GM13977 (cell line): ENCODE data around the gene PARD3B.

Experiments
- DNase-seq: peaks from one replicate; pipeline ENCODE4 v3.0.0; 2012; ENCODE audit warnings: low spot score
- CTCF ChIP-seq: IDR thresholded peaks from 2 replicates; pipeline ENCODE4 v1.5.1; 2012; ENCODE audit warnings: mild to moderate bottlenecking, control low read depth; ENCODE audit not compliant: insufficient read depth; ENCODE audit errors: extremely low read depth, missing control alignments
- in situ Hi-C: fragments of 300-500 bp; cut with MboI; formaldehyde crosslinking; loops from one replicate; pipeline ENCODE4 v1.12.0; 2022; ENCODE audit warnings: low sequenced_read_pairs, low pct_unique_long_range_greater_than_20kb, mixed read lengths, inconsistent platforms; ENCODE audit not compliant: unreplicated experiment

Gene PARD3B

GRCh38 chr2:205141381-205141780, 596.1 kb downstream of the PARD3B start:
- no peak for TF ChIP-seq CTCF
- DNase-seq = no peak
- in situ Hi-C loops = no loop called here

GRCh38 chr2:205145888-205146287, 600.6 kb downstream of the PARD3B start:
- TF ChIP-seq CTCF = no peak
- no peak for DNase-seq
- in situ Hi-C loops = no loop called here

- in situ Hi-C loops = no loop called here
- DNase-seq = no peak
- no peak for TF ChIP-seq CTCF
Observed at GRCh38 chr2:205148755-205149154, 603.5 kb downstream of the PARD3B start.

GRCh38 chr2:205156457-205156856, 611.2 kb downstream of the PARD3B start:
- in situ Hi-C loops = no loop called here
- no peak for DNase-seq
- no peak for TF ChIP-seq CTCF

DNA sequence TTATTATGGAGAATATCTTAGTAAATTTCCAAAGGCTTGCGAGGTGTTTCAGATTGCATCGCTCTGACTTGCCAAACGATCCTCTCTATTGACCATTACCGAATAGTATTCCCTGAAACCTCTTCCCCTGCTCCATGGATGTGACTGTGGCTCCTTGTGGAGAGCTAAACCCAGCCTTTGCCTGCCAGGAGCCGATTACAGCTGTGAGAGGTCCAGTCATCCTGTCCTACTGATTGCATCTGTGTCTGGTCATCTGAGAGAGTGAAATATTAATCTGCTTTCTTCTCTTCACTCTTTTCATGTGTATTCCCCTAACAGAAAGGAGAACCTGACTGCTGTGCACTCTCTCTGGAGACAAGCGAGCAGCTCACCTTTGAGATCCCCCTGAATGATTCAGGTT, 613.1 kb downstream of the PARD3B start:
- TF ChIP-seq CTCF = no peak
- DNase-seq = no peak
- in situ Hi-C loops = no loop called here

- no peak for TF ChIP-seq CTCF
- in situ Hi-C loops = no loop called here
- no peak for DNase-seq
Observed at GRCh38 chr2:205161156-205161839, 616.0 kb downstream of the PARD3B start.

DNA sequence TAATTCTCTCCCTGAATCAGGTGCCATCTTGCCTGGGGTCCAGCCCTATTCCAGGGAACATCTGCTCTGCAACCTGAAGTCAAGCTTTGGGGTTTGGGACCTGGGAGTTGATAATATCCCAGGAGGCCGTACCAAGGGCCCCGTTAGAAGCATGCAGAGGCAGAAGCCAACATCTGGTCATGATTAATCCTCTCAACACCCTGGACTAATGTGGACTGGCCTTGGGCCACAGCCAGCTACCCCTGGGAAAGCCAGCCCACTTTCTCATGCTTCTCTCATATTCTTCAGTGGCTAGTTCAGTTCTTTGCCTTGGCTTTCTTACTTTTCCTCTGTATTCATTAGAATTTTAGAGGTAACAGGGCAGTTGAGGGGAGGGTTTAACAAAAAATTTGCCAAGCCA, 621.5 kb downstream of the PARD3B start:
- TF ChIP-seq CTCF = no peak
- no peak for DNase-seq
- in situ Hi-C loops = no loop called here
